Stimulated activated CD8-positive, alpha-beta memory T cell treated with anti-CD3 and anti-CD28 coated beads, Interleukin-15, amount 100 ng/mL, for 24 hours (primary cell): ENCODE data around the gene LPIN1.

Experiments used
- DNase-seq: peaks from one replicate; pipeline ENCODE4 v3.0.0-alpha.2; 2020; ENCODE audit warnings: low read depth

The LPIN1 gene

GRCh38 chr2:11762799-11763461 is 16.5 kb downstream of the LPIN1 start:
- no peak for DNase-seq

- DNase-seq = no peak
Measured at GRCh38 chr2:11764359-11764758, 17.9 kb downstream of the LPIN1 start.

GRCh38 chr2:11764920-11765319 is 18.5 kb downstream of the LPIN1 start:
- DNase-seq = no peak

- DNase-seq = no peak
Measured at GRCh38 chr2:11765501-11765900, 19.1 kb downstream of the LPIN1 start.

GRCh38 chr2:11766016-11766415 is 19.6 kb downstream of the LPIN1 start:
- DNase-seq = no peak

- no peak for DNase-seq
Measured at GRCh38 chr2:11767779-11768178, 21.3 kb downstream of the LPIN1 start.

GRCh38 chr2:11768946-11769345 is 22.5 kb downstream of the LPIN1 start:
- DNase-seq = no peak

- DNase-seq = no peak
Measured at GRCh38 chr2:11769516-11769915, 23.1 kb downstream of the LPIN1 start.

- DNase-seq = no peak
Measured at GRCh38 chr2:11770531-11771188, 24.2 kb downstream of the LPIN1 start.

GRCh38 chr2:11771971-11772615 is 25.7 kb downstream of the LPIN1 start:
- DNase-seq = no peak

- DNase-seq = no peak
Measured at GRCh38 chr2:11773111-11773510, 26.7 kb downstream of the LPIN1 start.

- no peak for DNase-seq
Measured at GRCh38 chr2:11773747-11774525, 27.5 kb downstream of the LPIN1 start.

GRCh38 chr2:11774600-11774999 is 28.2 kb downstream of the LPIN1 start:
- DNase-seq = no peak

GRCh38 chr2:11775384-11775783 is 29.0 kb downstream of the LPIN1 start:
- no peak for DNase-seq

GRCh38 chr2:11777066-11777782 is 30.8 kb downstream of the LPIN1 start:
- no peak for DNase-seq

- no peak for DNase-seq
Measured at GRCh38 chr2:11777886-11778415, 31.5 kb downstream of the LPIN1 start.

- DNase-seq = no peak
Measured at GRCh38 chr2:11778416-11778815, 32.0 kb downstream of the LPIN1 start.

- peak; percentile 81 for DNase-seq
Measured at GRCh38 chr2:11778923-11779757, 32.7 kb downstream of the LPIN1 start.

GRCh38 chr2:11781602-11782001 is 35.2 kb downstream of the LPIN1 start:
- DNase-seq = no peak

- no peak for DNase-seq
Measured at GRCh38 chr2:11784280-11784679, 37.8 kb downstream of the LPIN1 start.
